ENCODE results near the gene KLHL29.

The KLHL29 gene

GRCh38 chr2:23483791-23484190 lies 98.8 kb downstream of the KLHL29 start:
- no peak for DNase-seq
- H3K9ac ChIP-seq (ENCODE audit: low read length) = no peak overlapping the region
- no peak overlapping the region for H3K27ac ChIP-seq (ENCODE audit: low read length)
- H3K79me2 ChIP-seq (ENCODE audit: low read length) = no peaks in the 10 kb centered on the region
- no peaks in the 10 kb centered on the region for H4K20me1 ChIP-seq (ENCODE audit: insufficient read depth, low read length)
- no peak overlapping the region for H2AFZ ChIP-seq (ENCODE audit: low read length)
- no peak overlapping the region for H3K4me3 ChIP-seq (ENCODE audit: low read length)
- no peaks in the 10 kb centered on the region for H3K9me2 ChIP-seq (replicated peaks; ENCODE audit: insufficient read depth, low read length)
- H3F3A ChIP-seq (ENCODE audit: insufficient read depth, low read length) = no peaks in the 10 kb centered on the region
- no peaks in the 10 kb centered on the region for H3K36me3 ChIP-seq (replicated peaks; ENCODE audit: insufficient read depth, low read length)
- H3K27me3 ChIP-seq (replicated peaks; ENCODE audit: insufficient read depth, low read length) = no peaks in the 10 kb centered on the region
- H3K4me1 ChIP-seq (ENCODE audit: low read length) = no peaks in the 10 kb centered on the region
- no peak overlapping the region for H3K4me2 ChIP-seq (ENCODE audit: low read depth, low read length)
- TF ChIP-seq EZH2 (optimal IDR thresholded peaks at IDR 0.05; ENCODE audit: low read depth, low read length) (no peak), EZH2phosphoT487 (IDR thresholded peaks at IDR 0.05; ENCODE audit: low read length) (no peak), CTCF (IDR thresholded peaks at IDR 0.05; ENCODE audit: low read length) (no peak)
- H3K9me3 ChIP-seq (replicated peaks; ENCODE audit: insufficient read depth, low read length) = no peaks in the 10 kb centered on the region

GRCh38 chr2:23484275-23484674 lies 99.3 kb downstream of the KLHL29 start:
- no peak for DNase-seq
- Histone ChIP-seq H3K4me2 (ENCODE audit: low read depth, low read length) (no peak overlapping the region), H3K36me3 (replicated peaks; ENCODE audit: insufficient read depth, low read length) (no peaks in the 10 kb centered on the region), H3K27me3 (replicated peaks; ENCODE audit: insufficient read depth, low read length) (no peaks in the 10 kb centered on the region), H3K79me2 (ENCODE audit: low read length) (no peaks in the 10 kb centered on the region), H2AFZ (ENCODE audit: low read length) (no peak overlapping the region), H3K4me3 (ENCODE audit: low read length) (no peak overlapping the region), H3K9ac (ENCODE audit: low read length) (no peak overlapping the region), H3F3A (ENCODE audit: insufficient read depth, low read length) (no peaks in the 10 kb centered on the region), H3K4me1 (ENCODE audit: low read length) (no peaks in the 10 kb centered on the region), H4K20me1 (ENCODE audit: insufficient read depth, low read length) (no peaks in the 10 kb centered on the region), H3K27ac (ENCODE audit: low read length) (no peak overlapping the region), H3K9me2 (replicated peaks; ENCODE audit: insufficient read depth, low read length) (no peaks in the 10 kb centered on the region), H3K9me3 (replicated peaks; ENCODE audit: insufficient read depth, low read length) (no peaks in the 10 kb centered on the region)
- TF ChIP-seq CTCF (IDR thresholded peaks at IDR 0.05; ENCODE audit: low read length) = no peak
- no peak for TF ChIP-seq EZH2 (optimal IDR thresholded peaks at IDR 0.05; ENCODE audit: low read depth, low read length)
- TF ChIP-seq EZH2phosphoT487 (IDR thresholded peaks at IDR 0.05; ENCODE audit: low read length) = no peak

- no peak for DNase-seq
- Histone ChIP-seq H3K4me2 (ENCODE audit: low read depth, low read length) (no peak overlapping the region), H2AFZ (ENCODE audit: low read length) (no peak overlapping the region), H4K20me1 (ENCODE audit: insufficient read depth, low read length) (no peaks in the 10 kb centered on the region), H3K27me3 (replicated peaks; ENCODE audit: insufficient read depth, low read length) (no peaks in the 10 kb centered on the region), H3K9ac (ENCODE audit: low read length) (no peak overlapping the region), H3K4me3 (ENCODE audit: low read length) (no peak overlapping the region), H3K4me1 (ENCODE audit: low read length) (no peaks in the 10 kb centered on the region), H3K79me2 (ENCODE audit: low read length) (no peaks in the 10 kb centered on the region), H3K9me3 (replicated peaks; ENCODE audit: insufficient read depth, low read length) (no peaks in the 10 kb centered on the region), H3K36me3 (replicated peaks; ENCODE audit: insufficient read depth, low read length) (no peaks in the 10 kb centered on the region), H3K9me2 (replicated peaks; ENCODE audit: insufficient read depth, low read length) (no peaks in the 10 kb centered on the region), H3K27ac (ENCODE audit: low read length) (no peak overlapping the region), H3F3A (ENCODE audit: insufficient read depth, low read length) (no peaks in the 10 kb centered on the region)
- no peak for TF ChIP-seq EZH2phosphoT487 (IDR thresholded peaks at IDR 0.05; ENCODE audit: low read length)
- no peak for TF ChIP-seq CTCF (IDR thresholded peaks at IDR 0.05; ENCODE audit: low read length)
Measured at GRCh38 chr2:23484767-23485166, 99.8 kb downstream of the KLHL29 start.
